DMS153 treated with DMSO at 0.1 percent for 48 hours (cell line): Measurements from ENCODE around the gene CNNM4.

Experiments
- DNase-seq: peaks from one replicate; lab custom pipeline; 2025; ENCODE audit not compliant: unreplicated experiment; lab: John Stamatoyannopoulos, UW

CNNM4 gene

DNA sequence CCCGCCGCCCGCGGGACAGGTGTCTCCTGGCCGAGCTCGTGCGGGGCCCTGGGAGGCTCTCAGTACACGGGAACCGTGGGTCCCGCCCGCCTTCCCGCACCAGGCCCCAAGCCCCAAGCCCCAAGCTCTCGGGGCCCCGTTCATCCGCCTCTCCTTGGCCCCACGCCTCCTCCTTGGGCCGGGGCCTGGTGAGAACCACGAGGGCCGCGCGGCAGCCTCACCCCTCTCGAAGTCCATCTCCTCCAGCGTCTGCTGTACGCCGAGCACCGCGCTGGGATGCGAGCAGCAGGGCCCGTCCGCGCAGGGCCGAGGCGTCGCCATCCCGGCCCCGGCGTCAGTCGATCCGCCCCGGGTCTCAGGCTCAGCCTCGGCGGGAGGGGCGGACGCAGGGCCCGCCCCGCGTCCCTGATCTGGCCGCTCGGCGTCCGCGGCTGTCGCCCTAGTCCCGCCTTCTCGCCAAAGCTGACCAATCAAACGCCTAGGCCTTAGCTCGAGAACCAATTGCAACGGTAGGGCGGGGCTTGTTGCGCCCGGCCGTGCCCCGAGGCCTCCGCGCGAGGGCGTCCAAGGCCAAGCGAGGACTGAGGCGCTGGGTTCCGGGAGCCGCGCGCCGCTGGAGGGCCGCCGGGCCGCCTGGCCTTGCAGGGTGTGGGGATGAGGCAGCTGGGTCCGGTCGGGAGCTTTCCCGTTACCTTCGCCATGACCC, 97.1 kb downstream of the CNNM4 start, which contains the start of gene ANKRD39:
ANKRD39 (minus strand) TSS at position 350 of the 706 bp plus-strand sequence; CDS start at position 321, 29 bp downstream.
- peak; percentile 96 for DNase-seq

DNA sequence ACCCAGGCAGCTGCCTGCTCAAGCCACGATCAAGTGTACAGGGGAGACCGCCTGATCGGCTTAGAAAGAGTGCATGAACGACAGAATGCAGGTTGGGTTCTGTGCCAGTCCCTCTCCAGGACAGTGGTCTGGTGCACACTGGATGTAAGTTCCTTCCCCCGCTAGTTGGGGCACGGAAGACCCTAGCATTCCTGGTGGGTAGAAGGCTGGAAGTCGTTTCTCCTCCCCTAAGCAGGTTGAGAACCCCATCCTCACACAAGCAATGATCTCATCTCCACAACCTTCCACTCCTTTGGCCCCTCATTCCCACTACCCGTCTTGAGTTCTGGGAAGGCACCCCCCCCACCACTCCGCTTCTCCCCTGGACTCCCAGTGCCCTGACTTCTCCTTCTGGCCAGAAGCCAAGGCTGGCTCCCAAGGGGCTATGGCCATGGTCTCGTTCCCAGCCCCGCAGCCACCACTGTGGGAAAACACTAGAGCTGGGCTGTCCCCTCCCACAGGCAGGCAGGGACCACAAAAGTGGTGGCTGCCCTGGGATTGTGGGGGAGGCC, 98.5 kb downstream of the CNNM4 start:
- DNase-seq = no peak

DNA sequence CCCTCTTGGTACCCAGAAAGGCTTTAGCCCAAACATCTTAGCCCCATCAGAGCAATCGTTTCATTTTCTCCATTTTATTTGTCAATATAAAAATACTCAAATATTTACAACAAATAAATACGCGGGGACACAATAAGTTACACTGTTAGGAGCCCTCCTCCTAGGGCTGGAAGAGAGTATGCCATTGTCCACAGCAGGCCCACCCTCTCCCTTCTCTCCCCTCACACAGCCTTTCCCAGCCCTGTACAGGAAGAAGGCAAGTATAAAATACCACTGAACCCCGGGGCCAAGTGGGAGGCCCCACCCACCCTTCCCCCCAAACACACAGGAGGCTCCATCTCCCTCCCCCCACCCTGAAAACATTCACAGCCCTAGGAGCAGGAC, 99.0 kb downstream of the CNNM4 start:
- no peak for DNase-seq

DNA sequence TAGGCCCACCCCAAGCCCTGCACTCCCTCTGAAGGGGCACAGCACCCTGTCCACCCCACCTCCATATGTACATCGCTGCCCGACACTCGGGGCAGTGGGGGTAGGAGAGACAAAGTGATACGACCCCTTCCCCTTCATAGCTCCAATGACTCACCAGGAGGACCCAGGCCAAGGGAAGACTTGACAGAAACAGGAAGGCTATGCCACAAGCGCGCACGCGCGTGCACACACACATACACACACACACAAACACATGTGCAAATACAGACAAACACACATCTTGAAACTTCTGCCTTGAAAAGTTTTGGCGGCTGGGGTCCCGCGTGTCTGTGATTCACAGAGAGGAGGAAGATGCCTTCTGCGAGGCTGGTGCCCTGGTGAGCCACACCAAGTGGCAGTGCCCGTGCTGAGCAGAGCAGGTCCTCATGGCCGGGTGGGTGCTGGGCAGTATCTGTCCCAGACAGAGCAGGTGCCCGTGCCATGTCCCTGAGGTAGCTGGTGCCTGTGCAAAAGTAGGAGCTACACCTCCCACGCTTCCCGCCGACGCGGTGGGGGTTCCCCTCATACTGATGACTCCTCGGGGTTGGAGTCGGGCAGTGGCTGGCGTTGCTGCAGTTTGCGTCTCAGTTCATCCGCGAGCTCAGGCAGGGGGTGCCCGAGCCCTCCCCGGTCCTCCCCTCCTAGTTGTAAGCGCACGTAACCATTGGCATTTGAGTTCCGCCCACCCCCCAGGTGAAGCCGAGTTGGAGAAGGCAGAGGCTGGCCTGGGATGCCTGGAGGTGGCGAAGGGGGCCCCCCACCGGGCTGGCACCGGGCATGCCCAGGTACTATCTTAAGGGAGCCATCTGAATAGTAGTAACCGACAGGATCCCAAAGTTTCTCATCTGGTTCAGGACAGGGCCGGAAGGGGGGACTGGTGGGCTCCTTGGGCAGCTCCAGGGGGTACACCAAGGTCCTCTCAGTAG, 99.6 kb downstream of the CNNM4 start:
- DNase-seq = no peak

DNA sequence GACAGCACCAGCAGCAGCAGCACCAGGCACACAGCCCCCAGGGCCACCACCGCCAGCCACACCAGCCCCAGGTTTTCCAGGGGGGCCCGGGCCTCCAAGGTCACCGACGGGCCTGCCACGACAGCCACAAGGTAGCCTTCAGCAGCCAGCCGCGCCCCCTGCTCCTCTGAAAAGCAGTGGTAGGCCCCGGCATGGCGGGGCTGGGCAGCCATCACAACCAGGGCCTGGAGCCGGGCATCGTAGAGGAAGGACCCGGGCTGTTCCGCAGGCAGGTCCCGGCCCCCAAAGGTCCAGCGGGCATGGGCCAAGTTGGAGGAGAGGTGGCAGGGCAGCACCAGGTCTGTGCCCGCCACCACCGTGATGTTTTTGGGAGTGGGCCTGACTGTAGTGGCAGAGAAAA, 100.4 kb downstream of the CNNM4 start:
- no peak for DNase-seq
